ENCODE data around the gene PLPPR1. TPM values are rescaled to one million over a fixed set of nuclear protein-coding genes. Genes with fewer than 3 reads are reported as not detected.

The PLPPR1 gene
- total RNA-seq, 1 experiment from 2014 or later, result not detected

- CTCF ChIA-PET, result no interaction called here
- no peaks in the 10 kb centered on the region for H3K36me3 ChIP-seq (ENCODE audit: control insufficient read depth, insufficient read depth, low read length)
- no TSS peak for BruUV-seq (replicated peaks)
- intact Hi-C loops (cut with micrococcal nuclease; ENCODE audit: unreplicated experiment) (no loop called here), in situ Hi-C loops (cut with HindIII; ENCODE audit: low pct_unique_long_range_greater_than_20kb, low sequenced_read_pairs) (no loop called here)
- no peaks in the 10 kb centered on the region for H3K9me3 ChIP-seq (ENCODE audit: control insufficient read depth, insufficient read depth, low read depth, low read length)
- DNase-seq (ENCODE audit: low read depth, low spot score) (no peak), ATAC-seq (no peak)
- no peak overlapping the region for H3K4me3 ChIP-seq (ENCODE audit: low read depth in 2 of 2, low read length in 2 of 2)
- TF ChIP-seq, protein P1, sequence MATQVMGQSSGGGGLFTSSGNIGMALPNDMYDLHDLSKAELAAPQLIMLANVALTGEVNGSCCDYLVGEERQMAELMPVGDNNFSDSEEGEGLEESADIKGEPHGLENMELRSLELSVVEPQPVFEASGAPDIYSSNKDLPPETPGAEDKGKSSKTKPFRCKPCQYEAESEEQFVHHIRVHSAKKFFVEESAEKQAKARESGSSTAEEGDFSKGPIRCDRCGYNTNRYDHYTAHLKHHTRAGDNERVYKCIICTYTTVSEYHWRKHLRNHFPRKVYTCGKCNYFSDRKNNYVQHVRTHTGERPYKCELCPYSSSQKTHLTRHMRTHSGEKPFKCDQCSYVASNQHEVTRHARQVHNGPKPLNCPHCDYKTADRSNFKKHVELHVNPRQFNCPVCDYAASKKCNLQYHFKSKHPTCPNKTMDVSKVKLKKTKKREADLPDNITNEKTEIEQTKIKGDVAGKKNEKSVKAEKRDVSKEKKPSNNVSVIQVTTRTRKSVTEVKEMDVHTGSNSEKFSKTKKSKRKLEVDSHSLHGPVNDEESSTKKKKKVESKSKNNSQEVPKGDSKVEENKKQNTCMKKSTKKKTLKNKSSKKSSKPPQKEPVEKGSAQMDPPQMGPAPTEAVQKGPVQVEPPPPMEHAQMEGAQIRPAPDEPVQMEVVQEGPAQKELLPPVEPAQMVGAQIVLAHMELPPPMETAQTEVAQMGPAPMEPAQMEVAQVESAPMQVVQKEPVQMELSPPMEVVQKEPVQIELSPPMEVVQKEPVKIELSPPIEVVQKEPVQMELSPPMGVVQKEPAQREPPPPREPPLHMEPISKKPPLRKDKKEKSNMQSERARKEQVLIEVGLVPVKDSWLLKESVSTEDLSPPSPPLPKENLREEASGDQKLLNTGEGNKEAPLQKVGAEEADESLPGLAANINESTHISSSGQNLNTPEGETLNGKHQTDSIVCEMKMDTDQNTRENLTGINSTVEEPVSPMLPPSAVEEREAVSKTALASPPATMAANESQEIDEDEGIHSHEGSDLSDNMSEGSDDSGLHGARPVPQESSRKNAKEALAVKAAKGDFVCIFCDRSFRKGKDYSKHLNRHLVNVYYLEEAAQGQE (IDR thresholded peaks at IDR 0.05; ENCODE audit: insufficient read depth in 1 of 2, low read depth in 2 of 2, low read length in 1 of 2), result no peak
- TF ChIP-seq, protein P2, sequence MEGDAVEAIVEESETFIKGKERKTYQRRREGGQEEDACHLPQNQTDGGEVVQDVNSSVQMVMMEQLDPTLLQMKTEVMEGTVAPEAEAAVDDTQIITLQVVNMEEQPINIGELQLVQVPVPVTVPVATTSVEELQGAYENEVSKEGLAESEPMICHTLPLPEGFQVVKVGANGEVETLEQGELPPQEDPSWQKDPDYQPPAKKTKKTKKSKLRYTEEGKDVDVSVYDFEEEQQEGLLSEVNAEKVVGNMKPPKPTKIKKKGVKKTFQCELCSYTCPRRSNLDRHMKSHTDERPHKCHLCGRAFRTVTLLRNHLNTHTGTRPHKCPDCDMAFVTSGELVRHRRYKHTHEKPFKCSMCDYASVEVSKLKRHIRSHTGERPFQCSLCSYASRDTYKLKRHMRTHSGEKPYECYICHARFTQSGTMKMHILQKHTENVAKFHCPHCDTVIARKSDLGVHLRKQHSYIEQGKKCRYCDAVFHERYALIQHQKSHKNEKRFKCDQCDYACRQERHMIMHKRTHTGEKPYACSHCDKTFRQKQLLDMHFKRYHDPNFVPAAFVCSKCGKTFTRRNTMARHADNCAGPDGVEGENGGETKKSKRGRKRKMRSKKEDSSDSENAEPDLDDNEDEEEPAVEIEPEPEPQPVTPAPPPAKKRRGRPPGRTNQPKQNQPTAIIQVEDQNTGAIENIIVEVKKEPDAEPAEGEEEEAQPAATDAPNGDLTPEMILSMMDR (IDR thresholded peaks at IDR 0.05), result no peak
- no peak for TF ChIP-seq POLR2AphosphoS5 (IDR thresholded peaks at IDR 0.05; ENCODE audit: low read depth, low read length)
- H3K4me1 ChIP-seq (ENCODE audit: control insufficient read depth, insufficient read depth, low read length), result no peaks in the 10 kb centered on the region
- no peaks in the 10 kb centered on the region for H3K27me3 ChIP-seq (ENCODE audit: control insufficient read depth, insufficient read depth, low read length)
- no peak overlapping the region for H3K27ac ChIP-seq (ENCODE audit: low read length)
- POLR2A ChIA-PET, result no interaction called here
Observed at GRCh38 chr9:101184813-101185278, 156.3 kb downstream of the PLPPR1 start.

- CTCF ChIA-PET, result no interaction called here
- Histone ChIP-seq H3K27ac (ENCODE audit: low read length) (no peak overlapping the region), H3K27me3 (ENCODE audit: control insufficient read depth, insufficient read depth, low read length) (no peaks in the 10 kb centered on the region), H3K4me3 (ENCODE audit: low read depth in 2 of 2, low read length in 2 of 2) (no peak overlapping the region), H3K36me3 (ENCODE audit: control insufficient read depth, insufficient read depth, low read length) (no peaks in the 10 kb centered on the region), H3K4me1 (ENCODE audit: control insufficient read depth, insufficient read depth, low read length) (no peaks in the 10 kb centered on the region), H3K9me3 (ENCODE audit: control insufficient read depth, insufficient read depth, low read depth, low read length) (no peaks in the 10 kb centered on the region)
- TF ChIP-seq POLR2AphosphoS5 (IDR thresholded peaks at IDR 0.05; ENCODE audit: low read depth, low read length), result no peak
- TF ChIP-seq SIN3A (IDR thresholded peaks at IDR 0.05; ENCODE audit: borderline replicate concordance, insufficient read depth, low read depth, low read length), result no peak
- TF ChIP-seq, protein P1 (IDR thresholded peaks at IDR 0.05; ENCODE audit: insufficient read depth in 1 of 2, low read depth in 2 of 2, low read length in 1 of 2), result no peak
- TF ChIP-seq, protein P2 (IDR thresholded peaks at IDR 0.05), result no peak
- no peak for TF ChIP-seq TCF7L2 (IDR thresholded peaks at IDR 0.05; ENCODE audit: low read depth, low read length)
- in situ Hi-C loops (cut with HindIII; ENCODE audit: low pct_unique_long_range_greater_than_20kb, low sequenced_read_pairs), result no loop called here
- no TSS peak for BruUV-seq (replicated peaks)
- intact Hi-C loops (cut with micrococcal nuclease; ENCODE audit: unreplicated experiment), result no loop called here
- ATAC-seq, result no peak
- POLR2A ChIA-PET, result no interaction called here
- DNase-seq (ENCODE audit: low read depth, low spot score), result no peak
Observed at GRCh38 chr9:101191723-101192122, 163.2 kb downstream of the PLPPR1 start.

Measured in Panc1 (cell line).